LHCN-M2 (cell line): ENCODE measurements around the gene ANXA4. TPM values are rescaled to one million over a fixed set of nuclear protein-coding genes. Genes with fewer than 3 reads are reported as not detected.
"Not testable (repeated sequence)": the region's sequence is repeated elsewhere in the genome, so short reads cannot be mapped to it uniquely, and the experiment has no call there.

Experiments
- DNase-seq: peaks from one replicate; pipeline ENCODE4 v3.0.0-alpha.2; 2012; ENCODE audit warnings: low read depth
- total RNA-seq: library from RNA; depleted of rRNA; stranded (reverse); fragments of >200 nt; gene quantifications from 2 replicates; pipeline ENCODE4 v1.2.3, GENCODE V29; 2014

The ANXA4 gene
- total RNA-seq, 1 experiment from 2014 or later: 29.0 TPM

DNA sequence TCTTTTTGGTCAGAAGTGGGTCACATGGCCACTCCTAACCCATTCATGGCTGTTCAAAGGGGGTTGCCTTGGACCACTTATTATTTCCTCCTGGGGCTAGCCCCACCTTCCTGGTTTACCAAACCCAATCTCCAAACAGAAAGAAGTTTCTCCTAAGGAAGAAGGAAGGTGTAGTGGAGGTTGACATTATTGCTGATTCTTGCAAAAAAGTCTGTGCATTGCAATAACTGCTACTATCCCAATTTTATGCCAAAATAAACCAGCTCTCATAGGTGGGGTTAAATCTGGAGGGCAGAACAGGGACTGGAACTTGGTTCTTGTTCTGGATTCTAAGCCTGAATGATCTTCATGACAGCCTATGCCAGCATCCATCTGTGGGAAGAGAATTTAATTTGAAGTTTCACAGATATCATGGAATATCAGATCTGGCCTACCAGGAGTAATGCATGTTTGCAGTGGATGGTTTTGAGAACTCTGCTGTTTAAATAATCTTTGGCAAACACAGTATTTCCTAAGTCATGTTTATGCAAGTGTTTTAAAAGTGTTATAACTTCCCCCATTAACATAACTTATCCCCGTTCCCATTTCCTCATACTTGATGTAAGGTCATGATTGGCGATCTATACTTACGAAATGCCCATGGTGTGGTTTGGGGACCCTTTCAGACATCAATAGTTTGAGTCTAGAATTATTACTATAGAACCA lies 11.9 kb downstream of the ANXA4 start:
- DNase-seq: no peak

DNA sequence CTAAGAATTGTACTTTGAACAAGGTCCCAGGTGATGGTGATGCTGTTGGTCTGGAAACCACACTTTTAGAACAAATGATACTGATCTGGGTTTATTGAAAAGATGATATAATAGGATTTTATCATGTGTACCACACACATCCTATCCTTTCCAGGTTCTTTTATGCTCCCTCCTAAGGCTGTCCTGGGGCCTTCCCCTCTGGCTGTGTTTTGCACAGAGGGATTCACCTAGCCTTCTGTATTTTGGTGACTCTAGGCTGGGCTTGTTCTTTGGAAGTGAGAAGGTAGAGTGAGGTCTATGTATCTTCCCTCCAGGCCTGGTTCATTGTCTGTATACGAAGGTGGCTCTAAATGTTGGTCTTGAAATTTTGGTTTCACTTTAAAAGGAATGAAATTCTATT lies 12.7 kb downstream of the ANXA4 start:
- no peak for DNase-seq

DNA sequence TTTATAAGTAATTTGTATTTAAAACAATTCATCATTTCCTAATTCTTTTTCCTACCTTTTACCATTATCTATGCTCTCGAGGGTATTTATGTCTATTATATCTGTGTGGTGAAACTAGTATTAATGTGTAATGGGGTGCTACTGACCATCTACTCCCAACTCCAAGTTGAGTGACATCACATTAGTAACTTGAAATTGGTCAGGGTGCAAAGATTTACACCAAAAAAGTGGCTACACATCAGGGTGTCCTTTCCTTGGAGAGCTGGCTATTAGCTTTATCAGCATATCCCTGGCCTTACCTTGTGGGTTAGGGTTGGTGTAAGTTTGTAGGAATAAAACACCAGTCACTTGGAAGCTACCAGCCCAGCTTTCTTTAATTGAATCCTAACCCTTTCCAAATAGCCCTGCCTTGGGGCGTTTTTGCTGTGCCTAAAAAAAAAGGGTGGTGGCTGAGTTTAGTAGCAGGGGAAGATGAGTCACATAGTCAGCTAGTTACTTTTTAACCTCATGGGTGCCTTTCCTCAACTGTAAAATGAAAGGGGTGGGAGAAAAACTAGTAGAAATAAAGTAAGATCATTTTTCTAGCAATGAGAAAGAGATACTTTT lies 14.0 kb downstream of the ANXA4 start:
- peak; percentile 64 for DNase-seq

DNA sequence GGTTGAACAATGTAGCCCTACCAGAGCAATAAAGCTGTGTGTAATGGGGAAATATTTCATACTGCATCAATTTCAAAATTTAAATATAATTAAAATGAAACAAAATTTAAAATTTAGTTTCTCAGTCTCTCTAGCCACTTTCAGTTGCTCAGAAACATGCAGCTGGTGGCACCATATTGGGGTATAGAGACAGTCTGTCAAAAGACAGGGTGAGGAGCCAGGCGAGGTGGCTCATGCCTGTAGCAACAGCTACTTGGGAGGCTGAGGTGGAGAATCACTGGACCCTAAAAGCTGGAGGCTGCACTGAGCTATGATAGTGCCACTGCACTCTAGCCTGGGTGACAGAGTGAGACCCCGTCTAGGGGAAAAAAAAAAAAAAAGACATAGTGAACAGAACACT lies 20.1 kb downstream of the ANXA4 start:
- no peak for DNase-seq

DNA sequence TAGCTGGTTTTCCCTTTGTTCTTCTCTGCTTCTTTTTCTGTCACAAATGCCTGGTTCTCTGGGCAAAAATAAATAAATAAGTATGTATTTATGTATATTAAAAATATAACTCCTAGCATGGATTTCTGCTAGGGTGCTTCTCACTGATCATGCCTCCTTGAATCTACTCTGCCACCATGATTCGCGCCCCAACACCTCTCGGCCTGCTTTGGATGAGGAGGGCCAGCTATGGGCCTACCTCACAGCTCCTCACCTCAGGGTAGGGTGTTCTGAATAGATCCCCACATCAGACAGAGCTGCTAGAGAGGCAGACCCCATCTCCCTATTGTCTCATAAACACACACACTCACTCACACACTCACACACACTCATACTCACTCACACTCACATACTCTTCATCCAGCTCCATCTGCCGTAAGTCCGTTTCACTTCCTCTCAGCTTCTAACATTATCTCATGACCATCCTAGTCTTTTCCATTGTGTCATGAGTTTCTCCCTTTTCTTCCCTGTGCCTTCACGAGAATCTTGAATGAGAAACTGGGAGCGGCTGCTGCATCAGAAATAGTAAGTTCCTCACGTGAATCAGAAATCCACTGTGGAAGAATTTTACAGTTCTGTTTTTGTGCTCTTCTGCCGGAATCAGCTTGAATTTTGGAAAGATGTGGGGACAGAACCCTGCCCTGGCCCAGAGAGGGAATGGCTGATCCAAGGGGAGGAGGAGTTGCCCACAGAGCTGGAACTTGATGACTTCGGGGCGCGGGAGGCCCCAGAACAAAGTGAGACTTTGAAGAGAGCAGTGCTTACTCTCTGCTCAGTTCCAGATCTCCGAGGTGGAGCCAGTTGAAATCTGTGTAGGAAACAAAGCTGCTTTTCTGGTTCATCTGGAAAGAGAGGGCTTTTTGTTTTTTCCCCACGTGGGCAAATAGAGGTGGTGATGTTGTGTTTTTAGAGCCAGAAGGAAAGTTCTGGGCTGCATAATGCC lies 20.9 kb downstream of the ANXA4 start:
- DNase-seq: no peak

DNA sequence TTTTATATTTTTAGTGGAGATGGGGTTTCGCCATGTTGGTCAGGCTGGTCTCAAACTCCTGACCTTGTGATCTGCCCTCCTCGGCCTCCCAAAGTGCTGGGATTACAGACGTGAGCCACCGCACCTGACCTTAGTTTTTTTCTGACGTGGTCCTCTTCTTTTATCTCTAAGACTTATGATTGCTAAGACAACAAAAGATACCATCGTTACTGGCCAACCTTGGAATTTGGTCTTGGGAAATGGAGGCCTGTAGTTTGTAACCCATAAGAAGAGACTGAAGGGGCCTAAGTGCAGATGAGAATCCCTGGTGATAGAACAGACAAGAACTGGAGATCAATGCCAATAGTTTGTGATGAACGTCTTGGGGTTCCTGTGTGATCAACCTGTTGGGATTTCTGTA lies 21.9 kb downstream of the ANXA4 start:
- DNase-seq: not testable (repeated sequence)

DNA sequence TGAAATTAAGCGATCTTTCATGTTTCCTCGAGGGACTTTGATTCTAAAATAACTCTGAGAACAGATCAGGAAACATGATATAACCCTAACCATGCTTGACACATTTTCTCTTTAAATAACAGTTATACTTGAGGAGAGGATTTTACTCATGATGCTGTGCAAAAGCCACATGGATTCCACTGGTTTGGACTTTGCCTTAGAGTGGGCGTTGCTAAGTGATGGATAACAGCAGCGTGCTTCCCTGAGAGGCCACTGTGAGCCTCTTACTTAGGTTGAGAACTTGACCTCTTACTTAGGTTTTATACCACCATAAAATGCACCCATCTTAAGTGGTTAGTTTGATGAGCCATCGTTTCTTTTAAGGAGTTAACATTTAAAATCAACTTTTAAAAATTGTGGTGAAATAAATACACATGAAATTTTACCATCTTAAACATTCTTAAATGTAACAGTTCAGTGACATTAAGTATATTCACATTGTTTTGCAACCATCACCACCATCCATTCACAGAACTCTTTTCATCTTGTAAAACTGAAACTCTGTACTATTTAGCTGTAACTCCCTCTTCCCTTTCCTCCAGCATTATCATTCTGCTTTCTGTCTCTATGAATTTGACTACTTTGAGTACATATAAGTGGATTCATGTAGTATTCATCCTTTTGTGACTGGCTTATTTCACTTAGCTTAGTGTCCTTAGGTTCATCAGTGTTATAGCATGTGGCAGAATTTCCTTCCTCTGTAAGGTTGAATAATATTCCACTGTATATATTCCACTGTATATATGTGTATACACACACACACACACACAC lies 22.6 kb downstream of the ANXA4 start:
- peak; percentile 34 for DNase-seq

DNA sequence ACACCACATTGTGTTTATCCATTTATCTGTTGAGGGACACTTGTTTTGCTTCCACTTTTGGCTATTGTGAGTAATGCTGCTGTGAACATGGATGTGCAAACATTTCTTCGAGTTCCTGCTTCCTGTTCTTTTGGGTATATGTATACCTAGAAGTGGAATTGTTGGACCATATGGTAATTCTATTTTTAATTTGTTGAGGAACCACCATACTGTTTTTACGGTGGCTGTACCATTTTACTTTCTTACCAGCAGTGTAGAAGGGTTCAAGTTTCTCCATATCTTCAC lies 23.1 kb downstream of the ANXA4 start:
- DNase-seq: no peak

DNA sequence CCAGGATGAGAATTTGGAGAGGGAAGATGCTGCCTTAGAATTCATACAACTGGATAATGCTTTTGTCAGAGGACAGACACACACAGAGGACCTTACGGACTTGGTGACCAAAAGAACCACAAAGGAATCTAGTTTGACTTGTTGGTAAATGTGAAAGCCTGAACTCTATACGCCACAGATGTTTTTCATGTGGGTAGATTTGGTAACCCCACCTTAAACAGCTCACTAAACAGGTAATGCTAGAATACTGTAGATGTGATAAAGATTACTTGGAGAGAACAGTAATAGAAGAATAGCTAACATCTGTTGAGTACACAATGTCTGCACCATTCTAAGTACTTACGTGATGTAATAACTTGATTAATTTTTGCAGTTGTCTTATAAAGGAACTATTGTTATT lies 24.1 kb downstream of the ANXA4 start:
- no peak for DNase-seq

DNA sequence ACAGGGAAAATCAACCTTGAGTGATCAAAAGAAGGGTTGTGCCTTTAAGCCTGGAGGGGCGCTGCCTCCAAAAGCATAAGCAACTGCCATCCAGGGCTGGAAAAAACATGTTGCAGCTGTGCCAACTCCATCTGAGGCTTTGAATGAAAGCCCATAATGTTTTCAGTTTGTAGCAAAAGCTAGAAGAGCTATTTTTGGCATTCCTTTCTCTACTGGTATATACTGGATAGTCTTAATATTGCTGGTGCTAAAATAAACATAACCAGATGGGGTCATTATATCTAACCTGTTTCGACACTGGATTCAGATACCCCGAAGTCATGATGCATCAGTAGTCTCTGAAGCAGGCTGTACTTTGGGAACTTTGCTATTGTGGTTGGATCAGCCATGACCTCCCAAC lies 25.1 kb downstream of the ANXA4 start:
- DNase-seq: peak; percentile 95

DNA sequence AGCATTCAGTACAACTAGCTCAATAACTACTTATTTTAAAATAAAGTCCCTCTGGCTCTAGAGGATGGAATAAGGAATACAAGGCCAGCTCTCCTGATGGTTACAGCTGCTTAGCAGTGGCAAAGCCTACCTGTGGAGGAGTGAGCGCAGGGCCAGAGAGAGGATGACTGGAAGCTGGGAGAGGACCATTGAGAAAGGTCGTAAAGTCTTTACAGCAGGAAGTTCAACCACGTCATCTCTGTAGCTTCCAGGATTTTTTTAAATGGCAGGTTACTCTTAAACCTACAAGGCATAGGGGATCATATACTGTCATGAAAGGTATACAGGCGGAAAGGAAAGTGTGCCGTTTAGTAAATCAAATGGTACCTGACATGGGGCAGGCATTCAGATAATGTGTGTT lies 26.3 kb downstream of the ANXA4 start:
- no peak for DNase-seq

DNA sequence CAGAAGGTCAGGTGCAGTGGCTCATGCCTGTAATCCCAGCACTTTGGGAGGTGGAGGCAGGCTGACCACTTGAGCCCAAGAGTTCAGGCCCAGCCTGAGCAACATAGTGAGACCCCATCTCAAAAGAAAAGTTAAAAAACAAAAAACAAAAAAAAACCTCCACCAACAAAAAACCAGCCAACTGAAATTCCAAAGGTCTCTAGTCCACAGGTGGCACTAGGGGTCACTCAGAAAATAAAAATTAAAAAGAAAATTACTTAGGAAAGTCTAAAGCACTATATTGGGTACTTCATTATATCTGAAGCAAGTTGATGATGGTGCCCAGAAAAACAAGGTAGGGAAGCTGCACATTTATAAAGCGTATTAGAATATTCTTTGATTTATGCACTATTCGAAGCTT lies 26.9 kb downstream of the ANXA4 start:
- no peak for DNase-seq

DNA sequence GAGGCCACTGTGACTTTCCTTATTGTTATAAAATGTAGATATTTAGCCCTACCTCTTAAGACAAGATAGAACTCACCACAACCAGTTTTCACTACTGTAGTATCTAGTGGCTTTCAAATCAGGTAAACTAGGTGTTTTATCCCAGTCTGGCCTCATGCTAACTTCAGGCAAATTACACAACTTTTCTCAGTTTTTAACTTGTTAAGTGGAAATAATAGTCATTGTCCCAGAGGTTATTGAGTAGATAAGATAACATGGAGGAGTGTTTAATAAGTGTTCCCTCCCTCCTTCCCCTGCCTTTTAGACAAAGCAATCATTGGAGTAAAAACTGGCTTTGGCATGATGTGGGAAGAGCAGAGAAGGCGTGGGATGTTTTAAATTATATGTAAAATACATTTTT lies 27.3 kb downstream of the ANXA4 start:
- no peak for DNase-seq

DNA sequence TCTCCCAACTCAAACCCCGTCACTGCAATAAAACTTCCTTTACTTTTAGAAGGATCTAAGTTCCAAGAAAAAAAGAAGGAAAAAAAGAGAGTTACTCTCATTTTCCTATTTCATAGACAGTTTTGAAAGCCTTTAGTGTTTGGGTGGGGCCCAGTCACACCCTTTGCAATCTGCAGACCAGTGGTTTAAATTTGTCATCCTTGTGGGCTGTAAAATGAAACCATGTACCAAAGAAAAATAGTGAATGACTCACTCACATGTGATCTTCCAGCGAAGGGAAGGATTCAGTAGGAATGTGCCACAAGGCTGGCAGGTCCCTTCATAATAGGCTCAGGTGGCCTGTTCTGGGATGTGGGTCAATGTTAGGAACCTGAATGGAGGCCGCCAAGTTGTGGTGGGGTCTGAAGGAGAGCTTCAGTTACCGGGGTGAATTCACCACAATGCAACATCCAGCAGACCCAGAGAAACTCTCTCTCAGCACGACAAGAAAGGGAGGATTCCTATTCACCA lies 28.3 kb downstream of the ANXA4 start:
- DNase-seq: peak; percentile 90

DNA sequence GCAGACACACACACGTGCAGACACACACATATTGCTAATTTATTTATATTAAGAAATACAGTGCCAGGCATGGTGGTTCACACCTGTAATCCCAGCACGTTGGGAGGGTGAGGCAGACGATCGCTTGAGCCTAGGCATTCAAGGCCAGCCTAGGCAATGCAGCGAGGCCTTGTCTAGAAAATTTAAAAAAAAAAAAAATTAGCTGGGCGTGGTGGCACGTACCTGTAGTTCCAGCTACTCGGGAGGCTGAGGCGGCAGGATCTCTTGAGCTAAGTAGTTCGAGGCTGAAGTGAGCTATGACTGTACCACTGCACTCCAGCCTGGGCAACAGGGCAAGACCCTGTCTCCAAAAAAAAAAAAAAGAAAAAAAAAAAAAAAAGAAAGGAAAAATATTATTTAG lies 28.8 kb downstream of the ANXA4 start:
- DNase-seq: no peak

DNA sequence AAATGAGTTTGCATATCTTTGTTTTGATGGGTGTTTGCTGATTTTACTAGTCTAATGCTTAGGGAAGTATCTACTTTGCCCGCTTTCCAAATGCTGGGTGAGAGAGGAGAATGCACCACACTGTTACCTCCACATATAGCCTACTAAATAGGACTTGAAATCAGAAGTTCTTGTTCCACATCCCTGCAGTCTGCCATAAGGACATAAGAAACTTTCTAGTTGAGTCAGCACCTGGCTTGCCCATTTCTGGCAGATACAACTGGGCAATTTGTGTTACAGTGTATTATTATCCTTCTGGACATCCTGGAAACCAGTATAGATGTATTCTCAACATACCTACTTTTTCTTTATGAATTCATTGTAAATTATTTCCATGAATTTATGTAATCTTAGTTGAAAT lies 29.5 kb downstream of the ANXA4 start:
- no peak for DNase-seq

DNA sequence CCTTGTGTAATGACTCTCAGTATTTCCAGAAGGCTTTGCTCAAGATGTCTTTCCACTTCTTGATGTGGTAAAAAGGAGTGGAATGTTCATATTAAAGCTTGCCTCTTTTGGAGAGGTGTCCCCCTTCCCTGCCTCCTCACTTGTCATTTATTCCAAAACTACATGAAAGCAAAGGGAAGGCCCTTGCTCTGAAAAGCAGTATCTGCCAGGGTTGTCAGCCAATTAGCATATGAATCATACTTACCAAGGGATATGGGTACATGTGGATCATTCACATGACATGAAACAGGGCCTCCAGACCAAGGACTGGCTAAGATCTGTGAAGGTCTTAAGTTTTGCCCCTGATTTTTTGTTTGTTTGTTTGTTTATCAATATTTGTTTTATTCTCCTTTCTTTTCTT lies 31.3 kb downstream of the ANXA4 start:
- peak; percentile 62 for DNase-seq

DNA sequence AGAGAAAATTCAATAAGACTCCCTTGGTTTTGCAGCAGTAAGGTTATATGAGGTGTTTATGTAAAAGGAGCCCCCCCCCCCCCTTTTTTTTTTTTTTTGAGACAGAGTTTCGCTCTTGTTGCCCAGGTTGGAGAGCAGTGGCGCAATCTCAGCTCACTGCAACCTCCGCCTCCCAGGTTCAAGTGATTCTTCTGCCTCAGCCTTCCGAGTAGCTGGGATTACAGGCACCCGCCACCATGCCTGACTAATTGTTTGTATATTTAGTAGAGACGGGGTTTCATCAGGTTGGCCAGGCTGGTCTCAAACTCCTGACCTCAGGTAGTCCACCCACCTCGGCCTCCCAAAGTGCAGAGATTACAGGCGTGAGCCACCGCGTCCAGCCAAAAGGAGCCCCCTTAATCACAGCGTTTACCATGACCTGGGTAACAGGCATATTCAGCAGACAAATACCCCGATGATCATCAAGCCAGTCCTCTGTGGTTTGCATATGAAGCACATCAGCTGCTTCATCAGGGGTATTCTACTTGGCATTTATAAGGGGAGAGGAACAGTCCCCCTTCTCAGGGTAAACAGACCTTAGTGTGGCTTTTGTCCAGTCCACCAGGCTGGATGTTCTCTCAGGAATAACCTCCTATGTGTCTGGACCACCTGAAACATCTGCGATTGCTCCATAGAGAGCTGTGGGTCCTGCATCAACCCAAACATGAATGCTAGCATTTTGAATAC lies 32.5 kb downstream of the ANXA4 start:
- not testable (repeated sequence) for DNase-seq

DNA sequence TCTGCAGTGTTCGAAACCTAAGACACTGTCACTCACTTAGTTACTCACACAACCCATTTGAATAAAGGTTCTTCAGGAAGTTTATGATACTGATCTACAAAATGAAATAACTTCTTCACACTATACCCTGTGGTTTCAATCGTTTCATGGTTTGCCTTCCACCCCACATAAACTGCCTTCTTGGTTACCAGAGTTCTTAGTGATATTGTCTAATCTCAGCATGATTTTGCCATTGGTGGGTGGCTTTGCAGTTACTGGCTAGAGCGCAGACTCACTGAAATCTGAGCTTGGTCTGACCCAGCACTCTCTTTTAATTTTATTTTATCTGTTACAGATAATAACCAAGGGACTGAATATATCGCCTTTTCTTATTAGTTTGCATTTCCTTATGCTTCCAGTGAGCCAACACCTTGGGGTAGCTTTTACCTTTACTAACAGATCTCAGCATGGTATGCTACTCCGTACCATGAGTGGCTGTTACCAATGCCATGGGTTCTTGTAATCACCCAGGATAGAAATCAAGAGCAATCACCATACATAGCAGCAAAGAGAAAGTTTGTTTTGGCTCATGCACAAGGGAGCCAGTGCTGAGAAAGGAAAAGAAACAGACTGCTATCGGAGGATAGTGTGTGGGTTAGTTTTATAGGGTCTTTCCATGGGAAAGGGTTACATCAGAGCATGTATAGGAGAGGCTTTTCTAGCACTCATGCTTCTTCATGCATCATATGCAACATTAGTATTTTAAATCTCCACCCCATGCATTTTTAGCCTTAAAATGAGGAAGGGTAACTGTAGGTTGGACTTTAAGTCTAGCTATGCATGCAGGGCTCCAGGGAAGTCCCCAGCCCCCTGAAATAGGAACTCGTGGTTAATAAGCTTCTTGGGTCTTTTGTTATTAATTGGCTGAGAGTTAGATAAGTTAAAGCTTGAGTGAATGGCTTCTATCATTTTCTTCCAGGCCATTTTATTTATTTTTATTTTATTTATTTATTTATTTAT lies 33.3 kb downstream of the ANXA4 start:
- no peak for DNase-seq
